ENCODE results near the gene IL18RAP. TPM values are rescaled to one million over a fixed set of nuclear protein-coding genes. Genes with fewer than 3 reads are reported as not detected.

The IL18RAP gene
- 0.07 TPM in 1 of 2 replicates, not detected in the other for total RNA-seq

- no peak for TF ChIP-seq CTCF (IDR thresholded peaks at IDR 0.05; ENCODE audit: insufficient read depth, low read length, poor library complexity, severe bottlenecking)
- no peaks in the 10 kb centered on the region for H3K27me3 ChIP-seq (ENCODE audit: control insufficient read depth, insufficient read depth, low read length)
These were observed at the start of gene IL18RAP for GRCh38 chr2:102422910-102423309. Gene IL18RAP, plus strand, starts transcription at chr2:102423160. Its CDS starts 118 bp downstream, at chr2:102423278.

GRCh38 chr2:102376052-102376591, 46.8 kb upstream of the IL18RAP start:
- TF ChIP-seq CTCF (IDR thresholded peaks at IDR 0.05; ENCODE audit: insufficient read depth, low read length, poor library complexity, severe bottlenecking) = no peak
- H3K4me3 ChIP-seq (ENCODE audit: low read depth, low read length) = no peak overlapping the region
- no peaks in the 10 kb centered on the region for H3K36me3 ChIP-seq (ENCODE audit: control insufficient read depth, insufficient read depth, low read length)
- no peak for DNase-seq (ENCODE audit: low read depth)
- no peaks in the 10 kb centered on the region for H3K27me3 ChIP-seq (ENCODE audit: control insufficient read depth, insufficient read depth, low read length)

More at GRCh38 chr2:102422910-102423309, at the start of gene IL18RAP:
- no peak for DNase-seq (ENCODE audit: low read depth)
- H3K4me3 ChIP-seq (ENCODE audit: low read depth, low read length) = no peak within 1 kb of the TSS
- no peaks in the 10 kb centered on the region for H3K36me3 ChIP-seq (ENCODE audit: control insufficient read depth, insufficient read depth, low read length)

GRCh38 chr2:102383722-102384121, 39.2 kb upstream of the IL18RAP start:
- no peaks in the 10 kb centered on the region for H3K36me3 ChIP-seq (ENCODE audit: control insufficient read depth, insufficient read depth, low read length)
- H3K4me3 ChIP-seq (ENCODE audit: low read depth, low read length) = no peak overlapping the region
- TF ChIP-seq CTCF (IDR thresholded peaks at IDR 0.05; ENCODE audit: insufficient read depth, low read length, poor library complexity, severe bottlenecking) = no peak
- DNase-seq (ENCODE audit: low read depth) = no peak
- H3K27me3 ChIP-seq (ENCODE audit: control insufficient read depth, insufficient read depth, low read length) = no peaks in the 10 kb centered on the region

- Histone ChIP-seq H3K27me3 (ENCODE audit: control insufficient read depth, insufficient read depth, low read length) (no peaks in the 10 kb centered on the region), H3K36me3 (ENCODE audit: control insufficient read depth, insufficient read depth, low read length) (no peaks in the 10 kb centered on the region), H3K4me3 (ENCODE audit: low read depth, low read length) (no peak overlapping the region)
- no peak for DNase-seq (ENCODE audit: low read depth)
- no peak for TF ChIP-seq CTCF (IDR thresholded peaks at IDR 0.05; ENCODE audit: insufficient read depth, low read length, poor library complexity, severe bottlenecking)
These were observed 37.4 kb upstream of the IL18RAP start for GRCh38 chr2:102385522-102385921.

GRCh38 chr2:102386004-102386403, 37.0 kb upstream of the IL18RAP start:
- no peak for DNase-seq (ENCODE audit: low read depth)
- TF ChIP-seq CTCF (IDR thresholded peaks at IDR 0.05; ENCODE audit: insufficient read depth, low read length, poor library complexity, severe bottlenecking) = no peak
- Histone ChIP-seq H3K4me3 (ENCODE audit: low read depth, low read length) (no peak overlapping the region), H3K36me3 (ENCODE audit: control insufficient read depth, insufficient read depth, low read length) (no peaks in the 10 kb centered on the region), H3K27me3 (ENCODE audit: control insufficient read depth, insufficient read depth, low read length) (no peaks in the 10 kb centered on the region)
